Ectodermal cell (in vitro differentiated cells): ENCODE results near the gene HMCN2.

ENCODE experiments used
- H3K27ac ChIP-seq: 2 replicates; pipeline ENCODE4 v1.7.0; 2013; ENCODE audit warnings: mild to moderate bottlenecking, low read depth, low read length; ENCODE audit not compliant: insufficient read depth, poor library complexity, severe bottlenecking
- H3K27me3 ChIP-seq: 2 replicates; pipeline ENCODE4 v1.7.0; 2013; ENCODE audit warnings: mild to moderate bottlenecking, low read length; ENCODE audit not compliant: insufficient read depth, control insufficient read depth, poor library complexity, severe bottlenecking
- H3K36me3 ChIP-seq: one replicate; pipeline ENCODE4 v1.7.0; 2013; ENCODE audit warnings: low read length; ENCODE audit not compliant: control insufficient read depth, insufficient read depth
- H3K4me1 ChIP-seq: one replicate; pipeline ENCODE4 v1.7.0; 2013; ENCODE audit warnings: low read length; ENCODE audit not compliant: control insufficient read depth, insufficient read depth
- H3K4me3 ChIP-seq: 2 replicates; pipeline ENCODE4 v1.7.0; 2013; ENCODE audit warnings: low read depth, low read length, control low read depth; ENCODE audit not compliant: insufficient read depth
- H3K9me3 ChIP-seq: 2 replicates; pipeline ENCODE4 v1.7.0; 2013; ENCODE audit warnings: mild to moderate bottlenecking, low read length, moderate library complexity; ENCODE audit not compliant: control insufficient read depth
- WGBS, 2 experiments: methylation state at CpG; one replicate each; pipeline ENCODE4 v1.1.7; 2013; ENCODE audit warnings: missing lambda C conversion rate in 2 of 2; 5-methylcytosine and 5-hydroxymethylcytosine counted together

Gene HMCN2

DNA sequence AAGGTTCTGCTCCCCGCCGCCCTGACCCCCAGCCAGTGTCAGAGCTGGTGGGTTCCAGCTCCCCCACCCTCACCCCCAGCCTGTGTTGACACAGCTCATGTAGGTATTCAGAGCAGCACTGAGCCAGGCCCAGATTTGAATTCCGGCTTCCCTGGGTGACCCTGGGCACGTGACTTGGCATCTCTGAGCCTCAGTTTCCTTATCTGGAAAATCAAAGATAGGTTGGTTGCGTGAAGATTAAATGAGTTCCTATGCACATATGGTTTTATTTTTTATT is 42.0 kb downstream of the HMCN2 start:
- H3K4me3 ChIP-seq = no peak overlapping the region
- H3K27ac ChIP-seq = no peak overlapping the region
- no peaks in the 10 kb centered on the region for H3K9me3 ChIP-seq
- no peaks in the 10 kb centered on the region for H3K27me3 ChIP-seq
- H3K4me1 ChIP-seq = no peaks in the 10 kb centered on the region
- 96 to 99% methylated on average over 5 of the region's 5 CpGs for WGBS, 2 experiments
- no peaks in the 10 kb centered on the region for H3K36me3 ChIP-seq

DNA sequence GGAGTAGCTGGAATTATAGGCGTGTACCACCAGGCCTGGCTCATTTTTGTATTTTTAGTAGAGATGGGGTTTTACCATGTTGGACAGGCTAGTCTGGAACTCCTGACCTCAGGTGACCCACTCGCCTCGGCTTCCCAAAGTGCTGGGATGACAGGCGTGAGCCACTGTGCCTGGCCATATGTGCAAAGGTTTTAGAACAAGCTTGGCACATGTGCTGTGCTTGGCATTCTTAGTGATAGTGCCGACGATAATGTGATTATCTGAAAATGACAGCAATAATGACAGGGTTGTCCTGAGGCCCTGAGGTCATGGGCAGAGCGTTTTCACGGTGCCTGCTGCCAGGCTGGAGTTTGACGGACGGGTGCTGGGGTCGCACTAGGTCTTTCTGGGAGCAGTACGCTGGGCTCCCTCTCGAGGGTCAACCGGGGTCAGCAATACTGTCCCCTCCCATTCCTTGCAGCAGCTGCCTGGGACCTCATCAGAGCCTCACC is 42.6 kb downstream of the HMCN2 start:
- WGBS, 2 experiments = 90 to 91% methylated on average over 14 of the region's 14 CpGs
- no peaks in the 10 kb centered on the region for H3K27me3 ChIP-seq
- no peak overlapping the region for H3K27ac ChIP-seq
- no peaks in the 10 kb centered on the region for H3K36me3 ChIP-seq
- no peaks in the 10 kb centered on the region for H3K9me3 ChIP-seq
- H3K4me1 ChIP-seq = no peaks in the 10 kb centered on the region
- H3K4me3 ChIP-seq = no peak overlapping the region

DNA sequence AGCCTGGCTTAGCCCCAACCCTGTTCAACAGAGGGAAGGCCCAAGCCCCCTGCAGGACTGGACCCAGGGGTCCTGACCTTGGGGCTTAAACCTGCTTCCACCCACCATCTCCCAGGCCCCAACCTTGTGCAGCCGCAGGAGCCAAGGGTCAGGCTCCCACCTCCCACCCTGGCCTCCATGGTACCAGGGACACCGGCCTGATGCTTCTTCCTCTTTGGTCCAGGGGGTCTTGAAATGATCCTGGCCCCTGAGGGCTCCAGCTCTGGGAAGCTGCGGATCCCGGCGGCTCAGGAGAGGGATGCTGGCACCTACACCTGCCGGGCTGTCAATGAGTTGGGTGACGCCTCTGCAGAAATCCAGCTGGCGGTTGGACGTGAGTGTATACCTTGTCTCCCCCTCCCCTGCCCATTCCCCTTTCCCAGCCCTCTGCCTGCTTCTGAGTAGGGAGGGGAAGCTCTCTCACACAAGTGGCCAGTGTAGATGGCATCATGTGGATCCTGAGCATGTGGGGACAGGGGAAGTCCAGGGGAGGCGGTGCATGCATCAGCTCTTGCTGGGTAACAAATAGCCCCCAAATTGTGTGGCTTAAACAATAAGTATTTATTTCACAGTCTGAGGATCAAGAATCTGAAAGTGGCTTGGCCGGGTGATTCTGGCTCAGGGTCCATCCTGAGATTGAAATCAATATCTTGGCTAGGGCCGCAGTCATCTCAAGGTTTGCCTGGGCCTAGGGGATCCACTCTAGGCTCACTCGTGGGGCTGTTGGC is 44.3 kb downstream of the HMCN2 start:
- H3K9me3 ChIP-seq = no peaks in the 10 kb centered on the region
- no peak overlapping the region for H3K4me3 ChIP-seq
- H3K4me1 ChIP-seq = no peaks in the 10 kb centered on the region
- no peak overlapping the region for H3K27ac ChIP-seq
- 92 to 95% methylated on average over 13 of the region's 13 CpGs for WGBS, 2 experiments
- no peaks in the 10 kb centered on the region for H3K27me3 ChIP-seq
- H3K36me3 ChIP-seq = no peaks in the 10 kb centered on the region

DNA sequence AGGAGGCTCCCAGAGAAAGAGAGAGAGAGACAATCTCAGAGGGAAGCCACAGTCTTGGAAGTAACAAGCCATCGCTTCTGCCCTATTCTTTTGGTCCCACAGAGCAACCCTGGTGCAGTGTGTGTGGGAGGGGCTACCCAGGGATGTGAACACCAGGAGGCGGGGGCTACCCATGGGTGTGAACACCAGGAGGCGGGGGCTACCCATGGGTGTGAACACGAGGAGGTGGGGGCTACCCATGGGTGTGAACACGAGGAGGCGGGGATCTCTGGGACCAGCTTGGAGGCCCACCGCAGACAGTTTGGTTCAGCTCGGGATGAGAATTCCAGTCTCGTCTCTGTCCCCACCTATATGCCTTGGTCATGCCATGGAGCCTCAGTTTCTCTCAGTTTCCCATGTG is 44.9 kb downstream of the HMCN2 start:
- no peaks in the 10 kb centered on the region for H3K9me3 ChIP-seq
- H3K4me3 ChIP-seq = no peak overlapping the region
- H3K27me3 ChIP-seq = no peaks in the 10 kb centered on the region
- no peaks in the 10 kb centered on the region for H3K4me1 ChIP-seq
- no peaks in the 10 kb centered on the region for H3K36me3 ChIP-seq
- no peak overlapping the region for H3K27ac ChIP-seq
- WGBS, 2 experiments = 91 to 92% methylated on average over 9 of the region's 9 CpGs

GRCh38 chr9:130311003-130311402 is 45.4 kb downstream of the HMCN2 start:
- no peak overlapping the region for H3K4me3 ChIP-seq
- no peaks in the 10 kb centered on the region for H3K27me3 ChIP-seq
- no peak overlapping the region for H3K27ac ChIP-seq
- no peaks in the 10 kb centered on the region for H3K9me3 ChIP-seq
- 84% methylated on average over 10 of the region's 10 CpGs for WGBS, 2 experiments
- no peaks in the 10 kb centered on the region for H3K36me3 ChIP-seq
- peaks cover 2% of the 10 kb centered on the region for H3K4me1 ChIP-seq

- WGBS, 2 experiments = 87 to 89% methylated on average over 14 of the region's 14 CpGs
Observed at GRCh38 chr9:130311408-130312140, 46.0 kb downstream of the HMCN2 start.

DNA sequence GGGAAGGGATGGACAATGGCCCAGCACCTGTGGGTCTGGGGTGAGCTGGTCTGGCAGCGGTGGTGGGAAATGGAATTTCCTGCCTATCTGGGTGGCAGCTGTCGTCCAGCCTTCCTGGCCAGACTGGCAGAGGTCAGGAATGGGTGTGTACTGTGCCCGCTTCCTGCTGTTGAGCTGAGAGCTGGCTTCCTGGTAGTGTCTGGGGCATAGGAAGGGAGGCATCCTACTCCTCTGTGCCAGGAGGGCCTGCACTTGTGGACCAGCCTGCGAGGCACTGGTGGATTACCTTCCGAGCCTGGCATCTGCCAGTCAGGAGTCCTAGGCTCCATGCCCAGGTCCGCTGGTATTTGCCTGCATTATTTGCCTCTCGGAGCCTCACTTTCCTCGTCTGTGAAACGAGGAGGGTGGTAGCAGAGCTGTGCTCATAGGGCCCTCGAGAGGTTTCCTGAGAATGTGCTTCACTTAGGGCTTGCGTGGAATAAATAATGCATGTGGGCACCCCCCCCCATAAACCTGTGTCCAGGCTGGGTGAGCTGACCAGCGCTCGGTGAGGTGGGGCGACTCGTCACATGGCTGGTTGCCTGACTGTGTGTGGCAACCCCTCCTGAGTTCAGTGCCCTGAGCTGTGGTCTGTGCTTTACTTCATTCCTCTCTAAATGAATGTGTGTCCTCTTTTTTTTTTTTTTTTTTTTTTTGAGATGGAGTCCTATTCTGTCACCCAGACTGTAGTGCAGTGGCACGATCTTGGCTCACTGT is 47.7 kb downstream of the HMCN2 start:
- Histone ChIP-seq H3K9me3 (no peaks in the 10 kb centered on the region), H3K27ac (no peak overlapping the region)

More at GRCh38 chr9:130311408-130312140, 46.0 kb downstream of the HMCN2 start:
- Histone ChIP-seq H3K9me3 (no peaks in the 10 kb centered on the region), H3K4me3 (no peak overlapping the region), H3K27ac (no peak overlapping the region), H3K27me3 (no peaks in the 10 kb centered on the region), H3K36me3 (no peaks in the 10 kb centered on the region), H3K4me1 (peaks cover 8% of the 10 kb centered on the region)

DNA sequence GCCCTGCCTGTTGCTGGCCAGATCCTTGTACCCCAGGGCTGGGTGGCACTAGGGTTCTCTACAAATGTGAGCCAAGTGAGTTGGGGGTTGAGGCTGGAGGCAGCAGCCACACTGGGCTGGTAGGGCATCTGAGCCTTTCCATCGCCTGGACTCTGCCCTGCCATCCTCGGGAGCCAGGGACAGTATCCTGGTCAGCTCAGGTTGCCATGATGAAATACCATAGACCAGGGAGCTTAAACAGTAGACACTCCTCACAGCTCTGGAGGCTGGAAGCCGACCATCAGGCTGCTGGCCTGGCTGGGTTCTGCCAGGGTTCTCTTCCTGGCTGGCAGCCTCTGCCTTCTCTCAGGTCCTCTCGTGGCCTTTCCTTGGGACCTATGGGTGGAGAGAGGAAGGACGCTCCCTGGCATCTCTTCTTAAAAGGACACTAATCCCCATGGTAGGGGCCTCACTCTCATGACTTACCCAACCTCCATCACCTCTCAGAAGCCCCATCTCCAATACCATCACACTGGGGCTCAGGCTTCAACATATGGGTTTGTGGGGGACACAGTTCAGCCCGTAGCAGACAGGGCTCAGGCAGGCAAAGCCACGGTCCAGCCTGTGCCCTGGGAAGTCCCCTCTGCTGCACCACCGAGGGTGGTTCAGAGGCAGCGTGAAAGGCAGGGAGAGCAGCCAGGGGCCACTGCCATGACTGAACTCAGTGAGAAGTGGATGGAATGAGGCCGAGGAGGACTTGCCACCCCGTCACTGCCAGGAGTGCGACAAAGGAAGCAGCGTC is 50.1 kb downstream of the HMCN2 start:
- Histone ChIP-seq H3K27ac (no peak overlapping the region), H3K9me3 (no peaks in the 10 kb centered on the region), H3K36me3 (no peaks in the 10 kb centered on the region), H3K27me3 (no peaks in the 10 kb centered on the region), H3K4me3 (no peak overlapping the region), H3K4me1 (peaks cover 25% of the 10 kb centered on the region)
- WGBS, 2 experiments = 82 to 84% methylated on average over 12 to 13 of the region's 13 CpGs

More for the DNA sequence above, 47.7 kb downstream of the HMCN2 start:
- H3K4me1 ChIP-seq = peaks cover 15% of the 10 kb centered on the region
- whole genome bisulfite sequencing, 2 experiments = 95% methylated on average over 16 of the region's 16 CpGs
- no peaks in the 10 kb centered on the region for H3K27me3 ChIP-seq
- no peaks in the 10 kb centered on the region for H3K36me3 ChIP-seq
- no peak overlapping the region for H3K4me3 ChIP-seq

DNA sequence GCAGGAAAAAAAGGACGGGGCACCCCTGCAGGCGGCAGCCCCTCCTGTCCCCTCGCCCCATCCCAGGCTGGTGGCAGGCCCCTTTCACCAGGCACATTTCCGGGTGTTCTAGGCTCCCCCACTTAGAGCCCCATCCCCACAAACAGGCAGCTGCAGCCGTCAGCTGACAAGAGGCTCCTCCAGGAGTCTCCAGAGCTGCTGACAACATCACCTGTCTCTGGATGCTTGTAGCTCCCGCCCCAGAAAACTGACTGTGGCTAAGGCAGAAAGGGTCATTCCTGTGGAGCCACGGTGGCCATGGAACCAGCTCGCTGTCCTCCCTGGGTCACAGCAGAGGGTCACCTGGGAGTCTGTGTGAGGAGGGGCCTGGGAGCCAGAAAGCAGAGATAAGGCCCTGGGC is 50.9 kb downstream of the HMCN2 start:
- Histone ChIP-seq H3K9me3 (no peaks in the 10 kb centered on the region), H3K27me3 (no peaks in the 10 kb centered on the region), H3K27ac (no peak overlapping the region), H3K36me3 (no peaks in the 10 kb centered on the region), H3K4me1 (peaks cover 25% of the 10 kb centered on the region), H3K4me3 (no peak overlapping the region)
- whole genome bisulfite sequencing, 2 experiments = 75 to 76% methylated on average over 8 of the region's 8 CpGs
